ENCODE results near the gene CTNND2.
A peak's percentile ranks its signal among the peaks of the same experiment; 100 is the strongest.

The CTNND2 gene

GRCh38 chr5:11502783-11503182 lies 401.5 kb downstream of the CTNND2 start:
- H3K4me3 ChIP-seq = no peak overlapping the region
- no peak overlapping the region for H3K27ac ChIP-seq
- no peaks in the 10 kb centered on the region for H3K27me3 ChIP-seq
- TF ChIP-seq Cebpa-rat (IDR thresholded peaks at IDR 0.05) = no peak
- H3K9ac ChIP-seq = no peak overlapping the region
- no peaks in the 10 kb centered on the region for H3K4me1 ChIP-seq
- no peaks in the 10 kb centered on the region for H4K20me1 ChIP-seq
- H3K9me3 ChIP-seq (replicated peaks in 1 of 11) = no peaks in the 10 kb centered on the region
- H3K36me3 ChIP-seq = no peaks in the 10 kb centered on the region
- no peak overlapping the region for H3K4me2 ChIP-seq

GRCh38 chr5:11497651-11498050 lies 406.6 kb downstream of the CTNND2 start:
- Histone ChIP-seq H3K4me2 (no peak overlapping the region), H3K27ac (no peak overlapping the region), H4K20me1 (no peaks in the 10 kb centered on the region), H3K4me3 (no peak overlapping the region), H3K9me3 (replicated peaks in 1 of 11) (no peaks in the 10 kb centered on the region), H3K9ac (no peak overlapping the region), H3K4me1 (no peaks in the 10 kb centered on the region), H3K36me3 (no peaks in the 10 kb centered on the region), H3K27me3 (no peaks in the 10 kb centered on the region)
- TF ChIP-seq Cebpa-rat (IDR thresholded peaks at IDR 0.05) = no peak

- no peaks in the 10 kb centered on the region for H4K20me1 ChIP-seq
- H3K9me3 ChIP-seq (replicated peaks in 1 of 11) = no peaks in the 10 kb centered on the region
- H3K9ac ChIP-seq = no peak overlapping the region
- H3K27ac ChIP-seq = no peak overlapping the region
- no peak overlapping the region for H3K4me2 ChIP-seq
- H3K36me3 ChIP-seq = no peaks in the 10 kb centered on the region
- H3K27me3 ChIP-seq = no peaks in the 10 kb centered on the region
- no peak for TF ChIP-seq Cebpa-rat (IDR thresholded peaks at IDR 0.05)
- no peak overlapping the region for H3K4me3 ChIP-seq
- no peaks in the 10 kb centered on the region for H3K4me1 ChIP-seq
These were observed 408.0 kb downstream of the CTNND2 start for GRCh38 chr5:11496137-11496719.

GRCh38 chr5:11494340-11494739 lies 409.9 kb downstream of the CTNND2 start:
- Histone ChIP-seq H3K27me3 (no peaks in the 10 kb centered on the region), H3K4me3 (no peak overlapping the region), H3K9ac (no peak overlapping the region), H4K20me1 (no peaks in the 10 kb centered on the region), H3K27ac (no peak overlapping the region), H3K4me1 (no peaks in the 10 kb centered on the region), H3K9me3 (replicated peaks in 1 of 11) (no peaks in the 10 kb centered on the region), H3K4me2 (no peak overlapping the region), H3K36me3 (no peaks in the 10 kb centered on the region)
- TF ChIP-seq Cebpa-rat (IDR thresholded peaks at IDR 0.05) = no peak

GRCh38 chr5:11491404-11492075 lies 412.7 kb downstream of the CTNND2 start:
- Histone ChIP-seq H3K36me3 (no peaks in the 10 kb centered on the region), H3K4me2 (no peak overlapping the region), H3K9ac (no peak overlapping the region), H4K20me1 (no peaks in the 10 kb centered on the region), H3K27me3 (no peaks in the 10 kb centered on the region), H3K9me3 (replicated peaks in 1 of 11) (no peaks in the 10 kb centered on the region), H3K4me1 (no peaks in the 10 kb centered on the region), H3K27ac (no peak overlapping the region), H3K4me3 (no peak overlapping the region)
- no peak for TF ChIP-seq Cebpa-rat (IDR thresholded peaks at IDR 0.05)

GRCh38 chr5:11483630-11484029 lies 420.6 kb downstream of the CTNND2 start:
- H3K27ac ChIP-seq = no peak overlapping the region
- H3K9ac ChIP-seq = no peak overlapping the region
- peaks cover 0 to 23% (median 16%) of the 10 kb centered on the region in 10 experiments; a peak in 15 of 20 replicates for H3K4me1 ChIP-seq
- no peak for TF ChIP-seq Cebpa-rat (IDR thresholded peaks at IDR 0.05)
- no peaks in the 10 kb centered on the region for H3K9me3 ChIP-seq (replicated peaks in 1 of 11)
- H3K4me2 ChIP-seq = peak overlapping the region in 9 of 11 experiments; percentile 27 to 84 (median 66); a peak in 16 of 22 replicates
- no peaks in the 10 kb centered on the region for H3K36me3 ChIP-seq
- H3K4me3 ChIP-seq = no peak overlapping the region
- no peaks in the 10 kb centered on the region for H3K27me3 ChIP-seq
- H4K20me1 ChIP-seq = no peaks in the 10 kb centered on the region

GRCh38 chr5:11482011-11482410 lies 422.2 kb downstream of the CTNND2 start:
- no peaks in the 10 kb centered on the region for H3K9me3 ChIP-seq (replicated peaks in 1 of 11)
- TF ChIP-seq Cebpa-rat (IDR thresholded peaks at IDR 0.05) = no peak
- H4K20me1 ChIP-seq = no peaks in the 10 kb centered on the region
- H3K4me2 ChIP-seq = peak overlapping the region in 4 of 11 experiments; percentile 43 to 84 (median 72); a peak in 6 of 22 replicates
- no peak overlapping the region for H3K27ac ChIP-seq
- no peak overlapping the region for H3K9ac ChIP-seq
- peaks cover 0 to 23% (median 16%) of the 10 kb centered on the region in 10 experiments; a peak in 15 of 20 replicates for H3K4me1 ChIP-seq
- H3K36me3 ChIP-seq = no peaks in the 10 kb centered on the region
- H3K27me3 ChIP-seq = no peaks in the 10 kb centered on the region
- H3K4me3 ChIP-seq = no peak overlapping the region

- no peak for TF ChIP-seq Cebpa-rat (IDR thresholded peaks at IDR 0.05)
- Histone ChIP-seq H4K20me1 (no peaks in the 10 kb centered on the region), H3K9ac (no peak overlapping the region)
These were observed 426.5 kb downstream of the CTNND2 start for GRCh38 chr5:11477786-11478185.

GRCh38 chr5:11476866-11477265 lies 427.4 kb downstream of the CTNND2 start:
- no peak overlapping the region for H3K4me2 ChIP-seq
- H3K4me1 ChIP-seq = no peaks in the 10 kb centered on the region; a peak in 1 of 20 replicates
- no peaks in the 10 kb centered on the region for H3K9me3 ChIP-seq (replicated peaks in 1 of 11)
- H3K27ac ChIP-seq = no peak overlapping the region
- no peak for TF ChIP-seq Cebpa-rat (IDR thresholded peaks at IDR 0.05)
- H3K4me3 ChIP-seq = no peak overlapping the region
- H3K36me3 ChIP-seq = no peaks in the 10 kb centered on the region
- no peaks in the 10 kb centered on the region for H3K27me3 ChIP-seq
- no peaks in the 10 kb centered on the region for H4K20me1 ChIP-seq
- H3K9ac ChIP-seq = no peak overlapping the region

More at GRCh38 chr5:11477786-11478185, 426.5 kb downstream of the CTNND2 start:
- Histone ChIP-seq H3K36me3 (no peaks in the 10 kb centered on the region), H3K27ac (no peak overlapping the region), H3K9me3 (replicated peaks in 1 of 11) (no peaks in the 10 kb centered on the region), H3K27me3 (no peaks in the 10 kb centered on the region), H3K4me1 (peaks cover 0 to 8% (median 5%) of the 10 kb centered on the region in 10 experiments; a peak in 14 of 20 replicates), H3K4me2 (no peak overlapping the region; a peak in 1 of 22 replicates), H3K4me3 (no peak overlapping the region)
